NCI-H345 treated with DMSO at 0.1 percent for 48 hours (cell line): ENCODE data around the gene CLEC16A.

Experiments used
- DNase-seq: peaks from one replicate; lab custom pipeline; 2025; ENCODE audit not compliant: unreplicated experiment; lab: John Stamatoyannopoulos, UW

CLEC16A gene

GRCh38 chr16:11056090-11056992 is 112.0 kb downstream of the CLEC16A start:
- DNase-seq, result no peak

- no peak for DNase-seq
Measured at GRCh38 chr16:11056993-11057649, 112.8 kb downstream of the CLEC16A start.

- DNase-seq, result no peak
Measured at GRCh38 chr16:11057711-11058345, 113.5 kb downstream of the CLEC16A start.

- DNase-seq, result no peak
Measured at GRCh38 chr16:11058832-11059231, 114.5 kb downstream of the CLEC16A start.

- DNase-seq, result no peak
Measured at GRCh38 chr16:11059588-11059987, 115.2 kb downstream of the CLEC16A start.

- DNase-seq, result no peak
Measured at GRCh38 chr16:11060364-11060763, 116.0 kb downstream of the CLEC16A start.

- DNase-seq, result no peak
Measured at GRCh38 chr16:11060842-11061241, 116.5 kb downstream of the CLEC16A start.

GRCh38 chr16:11061629-11062270 is 117.4 kb downstream of the CLEC16A start:
- DNase-seq, result no peak

- no peak for DNase-seq
Measured at GRCh38 chr16:11063448-11064201, 119.3 kb downstream of the CLEC16A start.

- DNase-seq, result no peak
Measured at GRCh38 chr16:11064202-11064540, 119.8 kb downstream of the CLEC16A start.

- no peak for DNase-seq
Measured at GRCh38 chr16:11064851-11065250, 120.5 kb downstream of the CLEC16A start.

GRCh38 chr16:11066261-11066870 is 122.0 kb downstream of the CLEC16A start:
- no peak for DNase-seq

GRCh38 chr16:11067266-11067665 is 122.9 kb downstream of the CLEC16A start:
- DNase-seq, result no peak

GRCh38 chr16:11067697-11068141 is 123.4 kb downstream of the CLEC16A start:
- no peak for DNase-seq

- no peak for DNase-seq
Measured at GRCh38 chr16:11071829-11072228, 127.5 kb downstream of the CLEC16A start.

- DNase-seq, result no peak
Measured at GRCh38 chr16:11072420-11073153, 128.2 kb downstream of the CLEC16A start.

GRCh38 chr16:11073407-11073999 is 129.1 kb downstream of the CLEC16A start:
- DNase-seq, result no peak

GRCh38 chr16:11074131-11074530 is 129.8 kb downstream of the CLEC16A start:
- DNase-seq, result no peak

GRCh38 chr16:11075163-11075562 is 130.8 kb downstream of the CLEC16A start:
- DNase-seq, result no peak
